Measurements from ENCODE around the gene MACC1. TPM values are rescaled to one million over a fixed set of nuclear protein-coding genes. Genes with fewer than 3 reads are reported as not detected.

Gene MACC1
- total and polyA plus RNA-seq, 10 of the 15 experiments (the other 5 are each of a cell fraction or from before 2014, with no cell fraction given) = 6.0 to 61.1 (median 12.7) TPM

DNA sequence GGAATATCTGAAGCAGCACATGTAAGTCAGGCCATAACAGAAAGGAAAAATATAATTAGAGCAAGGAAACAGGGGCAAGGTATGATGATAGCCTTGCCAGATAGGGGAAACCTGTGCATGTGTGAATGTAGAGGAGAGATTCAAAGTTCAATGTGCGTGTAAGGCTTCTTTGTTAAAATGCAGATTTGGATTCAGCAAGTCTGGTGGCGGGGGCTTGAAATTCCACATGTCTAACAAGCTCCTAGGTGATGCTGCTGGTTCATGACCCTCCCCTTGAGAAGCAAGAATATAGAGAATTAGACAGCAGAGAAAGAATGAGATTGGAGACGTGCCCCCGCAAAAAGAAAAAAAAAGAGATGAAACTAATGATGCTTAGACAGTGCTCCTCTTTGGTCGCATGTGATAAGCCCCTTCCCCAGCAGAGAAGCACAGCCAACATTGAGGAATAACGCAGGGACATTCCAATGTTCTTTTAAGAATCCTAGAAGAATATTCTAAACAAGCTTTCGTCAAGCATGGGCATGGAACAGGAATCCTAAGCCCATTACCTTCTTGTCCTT is 21.1 kb upstream of the MACC1 start (continued):
- TF ChIP-seq MLLT1 (IDR thresholded peaks at IDR 0.05) = peak; percentile 93
- no peak for TF ChIP-seq LARP7 (IDR thresholded peaks at IDR 0.05)
- 0 out of 2 replicates have a peak, but pooled peaks have one; percentile 1 for TF ChIP-seq SIN3A (IDR thresholded peaks at IDR 0.05; ENCODE audit: low read depth, low read length)
- TF ChIP-seq HDAC6 (IDR thresholded peaks at IDR 0.05; ENCODE audit: unreplicated experiment) = no peak

DNA sequence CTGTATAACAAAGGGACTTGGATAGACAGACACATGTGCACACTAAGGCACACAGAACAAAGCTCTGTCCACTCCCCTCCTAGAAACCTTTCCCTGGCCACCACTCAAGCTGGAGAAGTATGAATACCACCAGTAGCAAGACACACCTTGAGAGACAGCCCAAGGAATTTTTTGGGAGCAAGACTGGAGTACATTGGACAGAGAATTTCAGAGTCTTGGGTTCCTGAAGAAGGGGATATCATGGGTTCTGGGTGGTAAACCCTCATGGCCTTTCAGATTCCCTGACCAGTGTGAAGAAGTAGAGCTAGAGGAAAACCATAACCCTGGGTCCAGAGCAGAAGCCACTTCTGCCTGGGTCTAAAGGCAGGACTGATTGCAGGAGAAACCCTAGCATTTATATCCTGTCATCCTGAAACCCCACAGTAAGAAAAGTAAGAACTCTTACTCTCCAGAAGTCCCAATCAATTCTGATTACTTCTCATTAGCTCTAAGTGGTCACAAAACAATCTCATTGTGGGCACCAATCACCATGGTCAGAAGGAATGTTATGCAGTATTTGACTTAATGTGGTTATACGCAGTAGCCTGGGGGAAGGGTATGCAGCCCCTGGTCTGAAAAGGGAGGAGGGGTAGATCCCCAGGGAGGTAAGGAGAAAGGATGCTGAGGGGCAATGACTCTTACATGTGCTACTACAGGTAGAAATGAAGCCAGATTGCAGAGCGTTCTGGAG is 20.4 kb upstream of the MACC1 start:
- DNase-seq (ENCODE audit: low read depth, low spot score) (no peak), ATAC-seq (peak; percentile 25), FAIRE-seq (no peak)
- Histone ChIP-seq H3K27me3 (replicated peaks in 1 of 2; ENCODE audit: control insufficient read depth in 2 of 2, insufficient read depth in 2 of 2, low read length in 1 of 2) (no peaks in the 10 kb centered on the region), H4K20me1 (ENCODE audit: control insufficient read depth, insufficient read depth) (no peaks in the 10 kb centered on the region), H3K9me3 (replicated peaks; ENCODE audit: control insufficient read depth, insufficient read depth, low read length) (no peaks in the 10 kb centered on the region), H3K36me3 (ENCODE audit: control insufficient read depth in 2 of 2, insufficient read depth in 2 of 2, low read length in 1 of 2) (no peaks in the 10 kb centered on the region), H3K9ac (ENCODE audit: control insufficient read depth, insufficient read depth, low read length) (peak overlapping the region; percentile 49; the same call in 1 of the 2 replicates), H3K4me2 (ENCODE audit: control insufficient read depth, insufficient read depth) (peak overlapping the region; percentile 64), H3K79me2 (ENCODE audit: control insufficient read depth, insufficient read depth, low read length) (no peaks in the 10 kb centered on the region), H3K27ac (ENCODE audit: control insufficient read depth, insufficient read depth) (peak overlapping the region; percentile 75), H2AFZ (ENCODE audit: control insufficient read depth, low read depth, low read length) (no peak overlapping the region; the same call in 1 of the 2 replicates), H3K4me1 (ENCODE audit: control insufficient read depth, insufficient read depth, low read length) (peaks cover 58% of the 10 kb centered on the region), H3K4me3 (no peak overlapping the region)
- ChIA-PET SMC1A (ENCODE audit: uncharacterized antibody, unreplicated experiment) (interaction anchor here (0.6 to 16.4 kb wide), 19 partner anchors 10 to 490 kb away, joined by 3 to 474 read pairs (median 5); partner anchors contain the start of genes ITGB8 and MACC1), RAD21 (ENCODE audit: unreplicated experiment) (interaction anchor here (0.6 to 11.5 kb wide), 20 partner anchors 18 to 176 kb away, joined by 3 to 230 read pairs (median 6); partner anchors contain the start of gene MACC1), CTCF (interaction anchor here (0.5 to 12.5 kb wide), 11 partner anchors 17 to 92 kb away, joined by 3 to 159 read pairs (median 4); partner anchors contain the start of gene MACC1), POLR2A (interaction anchor here (0.7 to 10.2 kb wide), 12 partner anchors 14 to 92 kb away, joined by 3 to 151 read pairs (median 6); partner anchors contain the start of genes ITGB8 and MACC1)
- 33% methylated on average over 2 of the region's 2 CpGs for WGBS (ENCODE audit: insufficient coverage, insufficient replicate concordance, low lambda C conversion rate, missing lambda C conversion rate)
- in situ Hi-C loops (cut with MboI) (loop anchor here (25.0 kb wide), 2 partner anchors 1125 to 1700 kb away; partner anchors contain the start of gene CDCA7L), intact Hi-C loops (cut with micrococcal nuclease; ENCODE audit: unreplicated experiment) (loop anchor here (1.0 to 2.0 kb wide), 4 partner anchors 17 to 61 kb away; no protein-coding TSS in a partner anchor)
- BruUV-seq (replicated peaks) = no TSS peak
- TF ChIP-seq, protein P1, sequence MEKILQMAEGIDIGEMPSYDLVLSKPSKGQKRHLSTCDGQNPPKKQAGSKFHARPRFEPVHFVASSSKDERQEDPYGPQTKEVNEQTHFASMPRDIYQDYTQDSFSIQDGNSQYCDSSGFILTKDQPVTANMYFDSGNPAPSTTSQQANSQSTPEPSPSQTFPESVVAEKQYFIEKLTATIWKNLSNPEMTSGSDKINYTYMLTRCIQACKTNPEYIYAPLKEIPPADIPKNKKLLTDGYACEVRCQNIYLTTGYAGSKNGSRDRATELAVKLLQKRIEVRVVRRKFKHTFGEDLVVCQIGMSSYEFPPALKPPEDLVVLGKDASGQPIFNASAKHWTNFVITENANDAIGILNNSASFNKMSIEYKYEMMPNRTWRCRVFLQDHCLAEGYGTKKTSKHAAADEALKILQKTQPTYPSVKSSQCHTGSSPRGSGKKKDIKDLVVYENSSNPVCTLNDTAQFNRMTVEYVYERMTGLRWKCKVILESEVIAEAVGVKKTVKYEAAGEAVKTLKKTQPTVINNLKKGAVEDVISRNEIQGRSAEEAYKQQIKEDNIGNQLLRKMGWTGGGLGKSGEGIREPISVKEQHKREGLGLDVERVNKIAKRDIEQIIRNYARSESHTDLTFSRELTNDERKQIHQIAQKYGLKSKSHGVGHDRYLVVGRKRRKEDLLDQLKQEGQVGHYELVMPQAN (conservative IDR thresholded peaks at IDR 0.05) = no peak
- no peak for TF ChIP-seq NFXL1 (IDR thresholded peaks at IDR 0.05; ENCODE audit: borderline replicate concordance)
- no peak for TF ChIP-seq KLF5 (IDR thresholded peaks at IDR 0.05; ENCODE audit: partially characterized antibody)
- peak; percentile 82 for TF ChIP-seq BCL11A (IDR thresholded peaks at IDR 0.05; ENCODE audit: low read depth, low read length)
- TF ChIP-seq MTA2 (IDR thresholded peaks at IDR 0.05; ENCODE audit: low read depth) = peak; percentile 92
- no peak for TF ChIP-seq SIN3A (IDR thresholded peaks at IDR 0.05; ENCODE audit: low read depth, low read length)
- peak; percentile 12; the same call in 1 of the 2 replicates for TF ChIP-seq SMARCA5 (IDR thresholded peaks at IDR 0.05)
- peak; percentile 63; the same call in 1 of the 2 replicates for TF ChIP-seq POLR2AphosphoS5 (IDR thresholded peaks at IDR 0.05; ENCODE audit: low read length)
- no peak for TF ChIP-seq HDAC2 (IDR thresholded peaks at IDR 0.05)
- TF ChIP-seq DPF2 (IDR thresholded peaks at IDR 0.05) = peak; percentile 33
- TF ChIP-seq, protein P2, sequence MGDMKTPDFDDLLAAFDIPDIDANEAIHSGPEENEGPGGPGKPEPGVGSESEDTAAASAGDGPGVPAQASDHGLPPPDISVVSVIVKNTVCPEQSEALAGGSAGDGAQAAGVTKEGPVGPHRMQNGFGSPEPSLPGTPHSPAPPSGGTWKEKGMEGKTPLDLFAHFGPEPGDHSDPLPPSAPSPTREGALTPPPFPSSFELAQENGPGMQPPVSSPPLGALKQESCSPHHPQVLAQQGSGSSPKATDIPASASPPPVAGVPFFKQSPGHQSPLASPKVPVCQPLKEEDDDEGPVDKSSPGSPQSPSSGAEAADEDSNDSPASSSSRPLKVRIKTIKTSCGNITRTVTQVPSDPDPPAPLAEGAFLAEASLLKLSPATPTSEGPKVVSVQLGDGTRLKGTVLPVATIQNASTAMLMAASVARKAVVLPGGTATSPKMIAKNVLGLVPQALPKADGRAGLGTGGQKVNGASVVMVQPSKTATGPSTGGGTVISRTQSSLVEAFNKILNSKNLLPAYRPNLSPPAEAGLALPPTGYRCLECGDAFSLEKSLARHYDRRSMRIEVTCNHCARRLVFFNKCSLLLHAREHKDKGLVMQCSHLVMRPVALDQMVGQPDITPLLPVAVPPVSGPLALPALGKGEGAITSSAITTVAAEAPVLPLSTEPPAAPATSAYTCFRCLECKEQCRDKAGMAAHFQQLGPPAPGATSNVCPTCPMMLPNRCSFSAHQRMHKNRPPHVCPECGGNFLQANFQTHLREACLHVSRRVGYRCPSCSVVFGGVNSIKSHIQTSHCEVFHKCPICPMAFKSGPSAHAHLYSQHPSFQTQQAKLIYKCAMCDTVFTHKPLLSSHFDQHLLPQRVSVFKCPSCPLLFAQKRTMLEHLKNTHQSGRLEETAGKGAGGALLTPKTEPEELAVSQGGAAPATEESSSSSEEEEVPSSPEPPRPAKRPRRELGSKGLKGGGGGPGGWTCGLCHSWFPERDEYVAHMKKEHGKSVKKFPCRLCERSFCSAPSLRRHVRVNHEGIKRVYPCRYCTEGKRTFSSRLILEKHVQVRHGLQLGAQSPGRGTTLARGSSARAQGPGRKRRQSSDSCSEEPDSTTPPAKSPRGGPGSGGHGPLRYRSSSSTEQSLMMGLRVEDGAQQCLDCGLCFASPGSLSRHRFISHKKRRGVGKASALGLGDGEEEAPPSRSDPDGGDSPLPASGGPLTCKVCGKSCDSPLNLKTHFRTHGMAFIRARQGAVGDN (IDR thresholded peaks at IDR 0.05) = peak; percentile 76

Measured in GM12878 (cell line).